Measurements from ENCODE around the gene RAB10. TPM values are rescaled to one million over a fixed set of nuclear protein-coding genes. Genes with fewer than 3 reads are reported as not detected.
A peak's percentile ranks its signal among the peaks of the same experiment; 100 is the strongest.
"Not testable (repeated sequence)": the region's sequence is repeated elsewhere in the genome, so short reads cannot be mapped to it uniquely, and the experiment has no call there.

The RAB10 gene
- total RNA-seq, 1 donor from 2014 or later, result 380 TPM

- DNase-seq (ENCODE audit: low read depth), result no peak
Measured at GRCh38 chr2:26058390-26058789, 24.5 kb downstream of the RAB10 start.

DNA sequence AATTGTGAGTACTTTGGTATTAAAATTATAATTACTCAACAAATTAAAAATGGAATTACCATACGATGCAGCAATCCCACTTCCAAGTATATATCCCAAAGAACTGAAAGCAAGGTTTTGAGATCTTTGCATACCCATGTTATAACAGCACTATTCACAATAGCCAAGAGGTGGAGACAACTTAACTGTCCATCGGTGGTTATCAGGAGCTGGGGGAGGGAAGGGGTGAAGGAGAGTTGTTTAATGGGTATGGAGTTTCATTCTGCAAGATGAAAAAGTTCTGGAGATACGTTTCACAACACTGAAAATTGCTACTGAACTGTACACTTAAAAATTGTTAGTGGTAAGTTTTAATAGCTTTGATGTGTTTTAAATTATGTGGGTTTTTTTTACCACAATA, 25.7 kb downstream of the RAB10 start:
- no peak for DNase-seq (ENCODE audit: low read depth)

GRCh38 chr2:26061539-26061938, 27.7 kb downstream of the RAB10 start:
- DNase-seq (ENCODE audit: low read depth), result no peak

GRCh38 chr2:26064846-26065245, 31.0 kb downstream of the RAB10 start:
- DNase-seq (ENCODE audit: low read depth), result no peak

GRCh38 chr2:26067186-26067974, 33.5 kb downstream of the RAB10 start:
- DNase-seq (ENCODE audit: low read depth), result peak; percentile 32

- DNase-seq (ENCODE audit: low read depth), result no peak
Measured at GRCh38 chr2:26067980-26068507, 34.2 kb downstream of the RAB10 start.

GRCh38 chr2:26068602-26069298, 34.9 kb downstream of the RAB10 start:
- DNase-seq (ENCODE audit: low read depth), result peak; percentile 92

GRCh38 chr2:26070730-26071129, 36.8 kb downstream of the RAB10 start:
- DNase-seq (ENCODE audit: low read depth), result no peak

DNA sequence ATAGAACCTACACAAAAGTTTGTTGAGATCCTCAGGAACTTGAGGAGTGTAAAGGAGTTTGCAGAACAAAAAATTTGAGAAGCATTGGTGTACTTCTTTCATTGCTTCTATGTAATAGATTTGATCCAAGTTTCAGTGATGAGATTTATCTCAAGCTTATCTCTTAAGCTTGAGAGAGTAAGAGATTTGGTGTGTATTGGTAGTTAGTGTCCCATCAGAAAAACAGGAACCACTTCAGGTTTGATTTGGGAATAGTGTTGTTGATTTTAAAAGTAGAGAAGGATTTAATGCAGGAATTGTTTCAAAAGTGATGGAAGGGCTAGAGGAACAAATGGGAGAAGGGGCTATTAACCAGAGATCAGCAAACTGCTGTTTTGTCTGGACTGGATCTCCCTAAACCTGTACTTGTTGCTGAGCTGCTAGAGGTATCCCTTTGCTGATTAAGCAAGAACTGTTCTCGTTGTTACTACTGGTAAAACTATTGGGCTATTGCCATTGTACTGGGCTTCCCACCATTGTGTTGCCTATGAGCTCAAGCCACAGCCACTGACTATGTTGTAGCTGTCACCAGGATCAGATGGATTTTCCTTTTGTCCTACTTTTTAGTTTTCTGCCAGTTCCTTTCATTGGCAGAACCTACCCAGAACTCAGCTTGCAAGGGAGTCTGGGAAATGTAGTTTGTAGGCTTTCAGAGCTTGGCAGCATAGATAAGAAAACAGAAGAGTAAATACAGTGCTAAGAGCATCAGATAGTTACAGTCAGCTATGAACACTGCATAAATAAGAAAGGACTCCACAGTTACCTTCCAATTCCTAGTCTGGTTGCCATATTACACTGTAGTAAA, 39.3 kb downstream of the RAB10 start:
- peak; percentile 70 for DNase-seq (ENCODE audit: low read depth)

- no peak for DNase-seq (ENCODE audit: low read depth)
Measured at GRCh38 chr2:26073830-26074229, 39.9 kb downstream of the RAB10 start.

- peak; percentile 84 for DNase-seq (ENCODE audit: low read depth)
Measured at GRCh38 chr2:26074676-26075075, 40.8 kb downstream of the RAB10 start.

GRCh38 chr2:26075173-26075572, 41.3 kb downstream of the RAB10 start:
- no peak for DNase-seq (ENCODE audit: low read depth)

- no peak for DNase-seq (ENCODE audit: low read depth)
Measured at GRCh38 chr2:26076001-26076587, 42.2 kb downstream of the RAB10 start.

DNA sequence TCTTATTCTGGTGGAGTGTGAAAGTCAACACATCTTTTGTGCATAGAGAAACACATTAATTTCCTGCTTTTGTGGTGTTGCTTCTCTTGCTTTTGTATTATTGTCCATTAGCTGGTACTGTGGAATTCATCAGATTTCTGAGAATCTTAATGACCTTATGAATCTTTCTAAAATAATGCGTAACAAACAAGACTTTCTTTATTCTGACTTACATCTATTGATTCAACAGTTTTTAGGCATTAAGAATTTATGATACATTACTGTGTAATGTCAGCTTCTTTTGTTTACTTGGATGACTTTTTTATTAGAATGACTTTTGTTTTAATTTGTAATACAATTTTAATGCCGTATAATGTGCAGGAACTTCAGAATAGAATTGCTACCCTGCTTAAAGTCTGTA, 43.4 kb downstream of the RAB10 start:
- DNase-seq (ENCODE audit: low read depth), result no peak

DNA sequence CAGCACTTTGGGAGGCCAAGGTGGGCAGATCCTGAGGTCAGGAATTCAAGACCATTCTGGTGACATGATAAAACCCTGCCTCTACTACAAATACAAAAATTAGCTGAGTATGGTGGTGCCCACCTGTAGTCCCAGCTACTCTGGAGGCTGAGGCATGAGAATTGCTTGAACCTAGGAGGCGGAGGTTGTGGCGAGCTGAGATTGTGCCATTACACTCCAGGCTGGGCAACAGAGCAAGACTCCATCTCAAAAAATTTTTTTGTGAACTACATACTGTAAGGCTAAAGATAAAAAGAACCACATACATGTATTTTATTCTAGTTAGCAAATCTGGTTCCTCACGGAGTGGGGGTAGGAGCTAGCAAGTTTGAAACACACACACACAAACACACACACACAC, 45.1 kb downstream of the RAB10 start:
- DNase-seq (ENCODE audit: low read depth), result no peak

DNA sequence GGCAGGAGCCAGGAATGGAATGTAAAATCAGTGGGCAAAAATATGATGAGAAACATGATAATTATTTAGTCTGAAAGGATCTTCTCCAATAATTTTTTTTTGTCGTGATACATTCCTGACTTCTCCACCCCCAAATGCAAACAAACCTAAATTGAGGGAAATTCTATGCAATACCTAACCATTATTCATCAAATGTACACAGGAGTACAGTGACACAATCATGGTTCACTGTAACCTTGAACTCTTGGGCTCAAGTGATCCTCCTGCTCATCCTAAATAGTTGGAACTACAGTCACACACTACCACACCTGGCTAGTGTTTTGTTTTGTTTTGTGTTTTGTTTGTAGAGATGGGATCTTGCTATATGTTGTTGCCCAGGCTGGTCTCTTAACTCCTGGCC, 46.5 kb downstream of the RAB10 start:
- no peak for DNase-seq (ENCODE audit: low read depth)

DNA sequence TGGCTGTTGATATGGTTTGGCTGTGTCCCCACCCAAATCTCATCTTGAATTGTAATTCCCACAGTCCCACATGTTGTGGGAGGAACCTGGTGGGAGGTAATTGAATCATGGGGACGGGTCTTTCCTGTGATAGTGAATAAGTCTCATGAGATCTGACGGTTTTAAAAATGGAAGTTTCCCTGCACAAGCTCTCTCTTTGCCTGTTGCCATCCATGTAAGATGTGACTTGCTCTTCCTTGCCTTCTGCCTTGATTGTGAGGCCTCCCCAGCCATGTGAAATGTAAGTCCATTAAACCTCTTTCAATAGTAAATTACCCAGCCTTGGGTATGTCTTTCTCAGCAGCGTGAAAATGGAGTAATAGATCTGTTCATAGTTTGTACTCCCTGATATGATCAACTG, 47.0 kb downstream of the RAB10 start:
- DNase-seq (ENCODE audit: low read depth), result not testable (repeated sequence)

DNA sequence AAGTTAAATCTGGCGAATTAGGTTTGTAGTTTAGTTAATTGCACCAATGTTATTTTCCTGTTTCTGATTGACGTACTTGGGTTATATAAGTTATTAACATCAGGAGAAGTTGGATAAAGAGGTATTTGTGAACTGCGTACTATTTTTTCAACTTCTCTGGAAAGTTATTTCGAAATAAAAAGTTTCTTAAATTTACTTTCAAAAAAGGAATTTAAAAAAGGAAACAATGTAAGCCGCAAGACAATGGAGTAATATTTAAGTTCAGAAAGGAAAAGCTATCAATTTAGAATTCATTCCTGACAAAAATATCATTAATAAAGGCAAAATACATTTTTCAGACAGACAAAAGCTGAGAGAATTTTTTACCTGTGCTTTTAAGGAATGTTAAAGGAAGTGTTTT, 47.7 kb downstream of the RAB10 start:
- DNase-seq (ENCODE audit: low read depth), result no peak

DNA sequence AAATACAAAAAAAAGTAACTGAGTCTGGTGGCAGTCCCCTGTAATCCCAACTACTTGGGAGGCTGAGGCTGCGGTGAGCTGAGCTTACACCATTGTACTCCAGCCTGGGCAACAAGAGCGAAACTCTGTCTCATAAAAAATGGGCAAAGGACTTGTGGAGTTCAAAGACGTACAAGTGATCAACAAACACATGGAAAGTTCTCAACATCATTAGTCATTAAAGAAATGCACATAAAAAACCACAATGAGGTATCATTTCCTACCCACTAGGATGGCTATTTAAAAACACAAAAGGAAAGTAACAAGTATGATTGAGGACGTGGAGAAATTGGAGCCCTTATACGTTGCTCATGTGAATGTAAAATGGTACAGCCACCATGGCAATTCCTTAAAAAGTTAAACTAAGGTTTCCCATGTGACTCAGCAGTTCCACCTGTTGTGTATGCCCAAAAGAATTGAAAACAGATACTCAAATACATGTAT, 52.3 kb downstream of the RAB10 start:
- DNase-seq (ENCODE audit: low read depth), result peak; percentile 46

DNA sequence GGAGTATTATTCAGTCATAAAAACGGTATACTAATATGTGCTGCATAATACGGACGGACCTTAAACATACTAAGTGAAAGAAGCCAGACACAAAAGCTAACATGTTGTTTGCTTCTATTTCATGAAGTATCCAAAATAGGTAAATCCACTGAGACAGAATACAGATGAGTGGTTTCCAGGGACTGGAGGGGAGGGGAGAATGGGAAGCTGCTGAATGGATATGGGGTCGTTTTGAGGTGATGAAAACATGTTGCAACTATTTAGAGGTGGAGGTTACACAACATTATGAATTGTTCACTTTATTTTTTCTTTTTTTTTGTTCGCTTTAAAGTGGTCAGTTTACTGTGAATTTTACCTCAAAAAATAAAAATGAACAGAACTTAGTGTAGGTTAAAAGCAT, 52.9 kb downstream of the RAB10 start:
- DNase-seq (ENCODE audit: low read depth), result peak; percentile 19

DNA sequence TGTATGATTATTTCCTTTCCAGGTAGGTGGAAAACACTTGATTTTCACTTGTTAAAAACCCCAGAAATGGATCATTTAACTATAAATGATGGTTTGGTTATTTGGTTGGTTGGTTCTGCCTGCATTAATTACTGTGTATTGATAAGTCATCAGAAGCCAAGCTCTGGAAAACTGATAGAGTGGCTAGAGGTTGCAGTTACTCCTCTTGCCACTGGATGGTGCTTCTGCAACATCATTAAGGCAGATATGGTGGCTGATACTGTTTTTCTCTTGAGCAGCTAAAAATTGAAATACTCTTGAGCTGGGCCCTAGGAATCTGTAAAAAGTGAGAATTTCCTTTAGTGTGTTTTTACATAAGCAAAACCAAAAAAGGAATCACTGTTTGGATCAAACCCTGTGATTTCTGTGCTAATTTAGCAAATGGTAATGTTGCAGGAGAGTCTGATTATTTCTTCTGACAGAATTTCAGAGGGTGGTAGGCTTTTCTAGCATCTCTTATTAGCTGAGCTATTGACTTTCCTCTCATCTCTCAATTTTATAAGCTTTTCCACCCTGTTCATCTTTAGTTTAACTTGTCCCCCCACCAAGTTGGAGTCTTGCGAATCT, 54.3 kb downstream of the RAB10 start:
- DNase-seq (ENCODE audit: low read depth), result peak; percentile 38

All from renal cortical epithelial cell (primary cell).